SK-N-SH treated with all-trans-retinoic acid at 6 μM for 48 hours (cell line): ENCODE results near the gene MEI4.

Source experiments
- CSDC2 ChIP-seq: fragments of 250-450 bp; sonication (Bioruptor Pico); IDR thresholded peaks from 2 replicates; pipeline ENCODE4 v1.5.0; 2020; ENCODE audit warnings: mild to moderate bottlenecking, moderate library complexity
- ESRRG ChIP-seq: fragments of 250-450 bp; sonication (Bioruptor Pico); IDR thresholded peaks from 2 replicates; pipeline ENCODE4 v1.6.1; 2021; ENCODE audit warnings: mild to moderate bottlenecking
- TOX ChIP-seq: fragments of 250-450 bp; sonication (Bioruptor Pico); IDR thresholded peaks from 2 replicates; pipeline ENCODE4 v1.8.0; 2021; ENCODE audit warnings: mild to moderate bottlenecking, moderate library complexity, borderline replicate concordance
- ZFP30 ChIP-seq: fragments of 450-650 bp; formaldehyde crosslinking; IDR thresholded peaks from 2 replicates; pipeline ENCODE4 v1.5.0; 2022; ENCODE audit warnings: mild to moderate bottlenecking, moderate library complexity
- ZNF565 ChIP-seq: fragments of 450-650 bp; formaldehyde crosslinking; conservative IDR thresholded peaks from 2 replicates; pipeline ENCODE4 v1.5.0; 2020; ENCODE audit warnings: low read depth, mild to moderate bottlenecking, moderate library complexity
- ZNF70 ChIP-seq: fragments of 450-650 bp; formaldehyde crosslinking; IDR thresholded peaks from 2 replicates; pipeline ENCODE4 v1.5.0; 2020; ENCODE audit warnings: mild to moderate bottlenecking, moderate library complexity
- TF ChIP-seq, protein P1 (sequence below): fragments of 250-450 bp; sonication (Bioruptor Pico); IDR thresholded peaks from 2 replicates; pipeline ENCODE4 v1.8.0; 2020; ENCODE audit warnings: mild to moderate bottlenecking, moderate library complexity, borderline replicate concordance

DNA sequence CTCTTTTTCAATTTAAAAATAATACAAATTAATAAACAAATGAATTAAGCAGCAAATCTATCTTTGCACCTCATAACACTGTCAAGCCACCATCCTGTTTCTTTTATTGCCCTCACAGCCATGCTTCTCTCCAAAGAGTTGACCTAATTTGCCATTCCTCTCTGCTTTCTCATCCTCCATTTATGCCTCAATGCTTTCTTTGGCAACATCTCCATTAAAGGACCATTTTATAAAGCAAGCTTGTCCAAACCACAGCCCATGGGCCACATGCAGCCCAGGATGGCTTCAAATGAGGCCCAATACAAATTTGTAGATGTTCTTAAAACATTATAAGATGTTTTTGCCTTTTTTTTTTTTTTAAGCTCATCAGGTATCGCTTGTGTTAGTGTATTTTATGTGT, 26.4 kb upstream of the MEI4 start:
- TF ChIP-seq, protein P1, sequence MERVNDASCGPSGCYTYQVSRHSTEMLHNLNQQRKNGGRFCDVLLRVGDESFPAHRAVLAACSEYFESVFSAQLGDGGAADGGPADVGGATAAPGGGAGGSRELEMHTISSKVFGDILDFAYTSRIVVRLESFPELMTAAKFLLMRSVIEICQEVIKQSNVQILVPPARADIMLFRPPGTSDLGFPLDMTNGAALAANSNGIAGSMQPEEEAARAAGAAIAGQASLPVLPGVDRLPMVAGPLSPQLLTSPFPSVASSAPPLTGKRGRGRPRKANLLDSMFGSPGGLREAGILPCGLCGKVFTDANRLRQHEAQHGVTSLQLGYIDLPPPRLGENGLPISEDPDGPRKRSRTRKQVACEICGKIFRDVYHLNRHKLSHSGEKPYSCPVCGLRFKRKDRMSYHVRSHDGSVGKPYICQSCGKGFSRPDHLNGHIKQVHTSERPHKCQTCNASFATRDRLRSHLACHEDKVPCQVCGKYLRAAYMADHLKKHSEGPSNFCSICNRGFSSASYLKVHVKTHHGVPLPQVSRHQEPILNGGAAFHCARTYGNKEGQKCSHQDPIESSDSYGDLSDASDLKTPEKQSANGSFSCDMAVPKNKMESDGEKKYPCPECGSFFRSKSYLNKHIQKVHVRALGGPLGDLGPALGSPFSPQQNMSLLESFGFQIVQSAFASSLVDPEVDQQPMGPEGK (CRISPR knock-in tag), result no peak
- no peak for TF ChIP-seq TOX (CRISPR knock-in tag)
- no peak for TF ChIP-seq CSDC2 (CRISPR knock-in tag)
- no peak for TF ChIP-seq ZFP30 (CRISPR knock-in tag)
- no peak for TF ChIP-seq ESRRG
- no peak for TF ChIP-seq ZNF70 (CRISPR knock-in tag)
- TF ChIP-seq ZNF565 (CRISPR knock-in tag), result no peak
